HEK293T (cell line): ENCODE measurements around the gene RASSF3.

Source experiments
- BHLHE40 ChIP-seq: fragments of 450-650 bp; IDR thresholded peaks from 2 replicates; pipeline ENCODE4 v1.6.1; 2016; ENCODE audit warnings: mild to moderate bottlenecking, moderate library complexity, borderline replicate concordance
- FOXA1 ChIP-seq: fragments of 450-650 bp; IDR thresholded peaks from 2 replicates; pipeline ENCODE4 v1.6.1; 2016; ENCODE audit warnings: mild to moderate bottlenecking
- SP1 ChIP-seq: fragments of 450-650 bp; IDR thresholded peaks from 2 replicates; pipeline ENCODE4 v1.6.1; 2017

DNA sequence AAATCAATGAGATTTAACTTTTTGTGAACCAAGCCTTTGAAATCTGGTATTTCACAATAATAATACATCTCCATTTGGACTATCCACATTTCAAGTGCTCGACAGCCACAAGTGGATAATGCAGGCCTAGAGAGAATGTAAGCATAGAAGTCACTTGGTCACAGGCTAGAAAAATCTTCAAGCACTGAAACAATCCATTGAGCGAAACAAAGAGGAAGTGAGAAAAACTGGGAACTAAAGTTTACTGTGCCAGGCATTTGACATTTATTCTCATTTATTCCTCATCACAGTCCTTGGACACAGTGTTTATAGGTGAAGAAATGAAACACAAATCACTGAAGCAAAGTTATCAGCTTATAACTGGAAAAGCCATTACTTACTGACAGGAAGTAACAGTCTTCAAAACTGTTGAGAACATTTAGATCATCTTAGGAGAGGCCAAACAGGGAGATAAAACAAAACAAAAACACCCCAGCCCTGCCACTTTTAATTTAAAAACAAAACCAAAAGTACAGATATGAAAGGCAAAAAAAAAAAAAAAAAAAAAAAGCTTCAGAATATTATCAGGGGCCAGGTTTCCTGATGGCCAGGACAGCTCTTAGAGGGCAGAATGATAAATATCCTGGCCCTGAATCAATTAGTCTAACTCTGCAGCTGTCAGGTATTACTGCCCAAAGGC, 119.8 kb downstream of the RASSF3 start:
- no peak for TF ChIP-seq BHLHE40
- TF ChIP-seq FOXA1: no peak
- TF ChIP-seq SP1: no peak
